Central memory CD4-positive, alpha-beta T cell (primary cell): Measurements from ENCODE around the gene DNAL4.
"Not testable (repeated sequence)": the region's sequence is repeated elsewhere in the genome, so short reads cannot be mapped to it uniquely, and the experiment has no call there.

ENCODE experiments used
- DNase-seq: peaks from one replicate; pipeline ENCODE4 v3.0.0; 2022

Gene DNAL4

DNA sequence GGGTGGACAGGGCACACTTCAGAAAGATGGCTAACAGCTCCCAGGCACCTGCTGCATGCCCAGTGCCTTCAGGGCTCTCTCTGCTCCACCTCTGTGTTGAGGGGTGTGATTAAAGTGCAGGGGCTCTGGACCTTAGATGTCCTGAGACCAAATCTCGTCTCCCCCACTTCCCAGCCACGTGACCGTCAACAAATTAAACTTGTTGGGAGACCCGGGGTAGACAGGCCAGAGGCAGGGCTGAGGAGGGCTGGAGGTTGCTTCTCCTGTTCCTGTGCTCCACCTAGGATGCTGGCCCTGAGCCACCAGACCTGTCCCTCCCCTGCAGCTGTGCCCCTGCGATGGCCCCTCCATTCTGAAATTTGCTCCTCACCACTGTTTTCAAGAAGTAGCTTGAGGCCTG, 32.9 kb upstream of the DNAL4 start:
- no peak for DNase-seq

DNA sequence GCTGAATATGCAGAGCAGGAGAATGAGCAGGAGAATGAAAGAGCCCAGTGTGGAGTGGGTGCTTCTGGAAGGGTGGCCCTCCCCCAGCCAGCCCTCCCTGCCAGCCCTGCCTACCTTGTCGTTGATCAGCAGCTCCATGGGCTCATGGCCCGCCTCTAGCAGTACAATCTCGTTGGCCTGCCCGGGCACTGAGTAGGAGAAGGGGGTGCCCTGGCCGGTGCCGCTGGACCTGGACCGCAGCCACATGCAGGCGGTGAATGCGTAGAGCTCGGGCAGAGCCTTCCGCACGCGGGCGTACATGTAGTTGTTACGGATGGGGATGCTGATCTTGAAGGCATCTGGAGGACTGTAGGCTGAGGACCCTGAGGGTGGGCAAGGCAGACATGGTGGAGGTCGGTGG, 32.4 kb upstream of the DNAL4 start:
- no peak for DNase-seq

DNA sequence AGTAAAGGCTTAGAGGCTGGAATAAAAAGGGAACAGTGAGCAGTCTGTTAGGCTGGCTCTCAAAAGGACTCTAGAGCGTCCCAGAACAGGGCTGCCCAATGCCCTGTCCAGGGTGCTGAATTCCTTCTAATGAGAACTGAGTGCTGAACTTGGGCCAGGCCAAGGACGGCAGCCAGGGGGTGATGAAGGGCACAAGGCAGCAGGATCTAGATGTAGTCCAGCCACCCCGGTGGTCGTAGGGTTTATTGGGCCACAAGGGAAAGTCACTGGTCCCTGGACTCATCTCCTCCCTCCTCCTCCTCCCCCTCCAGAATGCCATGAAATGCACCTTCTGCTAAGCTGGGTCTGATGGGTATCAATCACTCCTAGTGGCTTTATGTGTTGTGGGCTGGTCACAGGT, 30.6 kb upstream of the DNAL4 start:
- DNase-seq = peak; percentile 28

DNA sequence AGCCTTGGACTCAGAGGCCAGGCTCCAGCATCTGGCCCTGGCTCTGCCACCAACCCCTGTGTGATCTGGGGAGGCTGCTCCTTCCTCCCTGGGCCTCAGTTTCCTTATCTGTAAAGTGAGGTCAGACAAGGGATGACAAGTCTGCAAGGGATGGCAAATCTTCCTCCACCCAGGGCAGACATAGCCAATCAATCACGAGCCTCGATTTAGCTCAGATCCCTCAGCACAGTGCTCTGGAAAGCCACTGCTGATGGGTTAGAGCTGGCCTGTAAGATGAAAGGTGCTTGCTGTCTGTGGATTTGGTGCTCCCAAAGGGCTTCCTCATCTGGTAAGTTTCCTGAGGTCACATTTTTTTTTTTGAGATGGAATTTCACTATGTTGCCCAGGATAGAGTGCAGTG, 29.7 kb upstream of the DNAL4 start:
- no peak for DNase-seq

DNA sequence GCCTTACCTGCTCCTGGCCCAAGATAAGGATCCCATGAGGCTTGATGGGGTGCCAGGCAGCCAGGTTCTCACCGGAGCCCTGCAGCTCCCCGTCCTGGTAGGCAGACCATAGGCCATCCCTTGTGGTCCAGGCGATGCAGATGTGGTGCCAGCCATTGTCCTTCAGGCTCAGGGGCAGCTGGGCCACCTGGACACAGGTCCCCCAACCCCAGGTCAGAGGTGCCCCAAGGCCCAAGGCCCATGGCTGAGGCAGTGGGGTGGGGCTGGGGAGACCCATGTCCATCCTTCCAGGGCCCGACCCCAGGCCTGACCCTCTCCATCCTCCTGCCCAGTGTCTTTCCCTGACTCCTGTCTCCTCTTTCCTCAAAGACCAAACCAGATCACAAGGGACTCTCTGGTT, 29.1 kb upstream of the DNAL4 start:
- no peak for DNase-seq

DNA sequence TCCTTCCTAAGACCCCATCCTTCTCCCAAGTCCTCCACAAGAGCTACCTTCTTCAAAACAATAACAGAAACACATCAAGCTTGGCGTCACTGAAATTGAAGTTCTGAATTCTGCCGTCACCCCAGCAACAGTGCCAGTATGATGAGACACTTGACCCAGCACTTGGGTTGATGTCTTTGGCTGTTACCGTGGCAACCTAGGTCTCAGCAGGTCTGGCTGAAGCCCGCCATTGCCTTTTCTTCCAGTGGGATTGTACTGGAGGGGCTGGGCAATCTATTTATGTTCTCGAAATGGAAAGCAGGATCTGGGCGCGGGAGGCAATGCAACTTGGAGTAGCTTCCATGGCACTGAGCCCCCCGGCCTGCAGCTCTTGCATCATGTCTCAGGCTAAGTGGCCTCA, 26.1 kb upstream of the DNAL4 start:
- DNase-seq = no peak

DNA sequence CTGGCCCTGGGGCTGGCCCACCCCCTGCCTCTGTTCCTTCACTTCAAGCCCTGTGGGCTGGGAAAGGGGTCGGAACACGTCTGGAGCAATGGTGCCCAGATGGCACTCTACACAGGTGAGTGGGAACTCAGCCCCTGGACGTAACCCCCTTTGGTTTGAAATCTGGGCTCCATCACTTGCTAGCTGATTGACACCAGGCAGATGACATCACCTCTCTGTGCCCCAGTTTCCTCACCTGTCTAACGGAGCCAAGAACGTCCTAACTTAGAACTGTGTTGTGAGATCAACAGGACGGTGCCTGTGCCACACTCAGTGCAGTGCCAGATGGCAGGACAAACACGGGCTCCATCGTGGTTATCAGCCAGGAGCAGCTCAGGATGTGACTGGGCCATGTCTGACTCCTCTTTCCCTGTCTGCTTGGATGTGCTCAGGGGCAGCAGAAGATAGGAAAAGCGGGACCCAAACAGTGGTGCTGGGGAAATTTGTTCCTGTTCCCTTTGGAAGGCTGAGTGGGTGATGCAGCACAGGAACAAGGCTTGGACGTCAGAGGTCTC, 25.5 kb upstream of the DNAL4 start:
- no peak for DNase-seq

DNA sequence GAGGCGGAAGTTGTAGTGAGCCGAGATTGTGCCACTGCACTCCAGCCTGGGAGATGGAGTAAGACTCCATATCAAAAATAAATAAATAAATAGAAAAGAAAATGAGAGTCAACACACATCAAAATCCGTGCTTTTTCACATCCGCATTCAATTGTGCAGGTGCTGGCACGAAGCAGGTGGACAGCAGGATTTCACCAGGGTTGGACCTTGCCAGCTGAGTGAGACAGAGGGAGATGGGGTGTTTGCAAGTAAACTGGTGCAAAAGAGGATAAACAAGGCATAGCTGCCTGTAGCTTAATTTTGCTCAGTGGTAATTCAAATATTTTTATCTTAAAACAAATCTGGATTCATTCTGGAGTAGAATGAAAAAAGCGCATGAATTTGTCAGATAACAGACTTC, 23.3 kb upstream of the DNAL4 start:
- DNase-seq = no peak

DNA sequence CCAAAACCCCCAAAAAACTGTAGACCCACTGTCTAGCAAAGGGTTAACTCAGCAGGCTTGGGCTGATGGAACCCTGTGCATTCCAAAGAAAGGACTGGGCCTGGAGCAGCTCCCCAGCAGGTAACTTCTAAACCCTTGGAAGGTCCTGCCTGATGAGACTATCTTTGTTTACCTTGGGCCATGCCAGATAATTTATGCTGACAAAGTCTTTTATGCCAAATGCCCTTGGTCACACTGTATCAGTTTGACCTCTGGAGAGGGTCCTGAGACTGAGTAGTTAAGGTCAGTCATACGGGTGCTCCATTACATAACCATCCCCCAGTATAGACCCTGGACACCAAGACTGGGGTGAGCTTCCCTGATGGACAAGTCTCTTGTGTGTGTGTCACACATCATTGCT, 21.9 kb upstream of the DNAL4 start:
- DNase-seq = no peak

DNA sequence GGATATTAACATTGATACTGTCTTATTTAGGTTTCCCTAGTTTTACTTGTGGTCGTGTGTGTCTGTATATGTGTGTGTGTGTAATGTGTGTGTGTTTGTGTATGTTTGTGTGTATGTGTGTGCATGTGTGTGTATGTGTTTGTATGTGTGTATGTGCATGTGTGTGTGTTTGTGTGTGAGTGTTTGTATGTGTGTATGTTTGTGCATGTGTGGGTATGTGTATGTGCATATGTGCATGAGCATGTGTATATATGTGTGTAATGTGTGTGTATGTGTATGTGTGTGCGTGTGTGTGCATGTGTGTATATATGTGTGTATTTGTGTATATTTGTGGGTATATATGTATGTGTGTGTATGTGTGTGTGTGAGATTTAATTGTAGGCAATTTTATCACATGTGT, 17.3 kb upstream of the DNAL4 start:
- no peak for DNase-seq

DNA sequence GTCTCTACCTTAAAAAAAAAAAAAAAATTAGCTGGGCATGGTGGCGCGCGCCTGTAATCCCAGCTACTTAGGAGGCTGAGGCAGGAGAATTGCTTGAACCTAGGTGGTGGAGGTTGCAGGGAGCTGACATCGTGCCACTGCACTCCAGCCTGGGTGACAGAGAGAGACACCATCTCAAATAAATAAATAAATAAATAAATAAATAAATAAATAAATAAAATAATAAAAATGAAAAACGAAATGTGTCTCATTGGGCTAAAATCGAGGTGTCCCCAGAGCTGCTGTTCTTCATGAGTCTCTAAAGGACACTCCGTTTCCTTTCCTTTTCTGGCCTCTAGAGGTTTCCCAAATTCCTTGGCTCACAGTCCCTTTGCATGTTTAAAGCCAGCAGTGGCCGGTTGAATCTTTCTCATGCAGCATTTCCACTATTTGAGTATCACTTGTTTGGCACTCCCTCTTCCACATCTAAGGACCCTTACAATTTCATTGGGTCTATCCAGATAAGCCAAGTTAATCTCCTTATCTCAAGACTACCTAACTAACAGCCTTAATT, 11.2 kb upstream of the DNAL4 start:
- DNase-seq = not testable (repeated sequence)

DNA sequence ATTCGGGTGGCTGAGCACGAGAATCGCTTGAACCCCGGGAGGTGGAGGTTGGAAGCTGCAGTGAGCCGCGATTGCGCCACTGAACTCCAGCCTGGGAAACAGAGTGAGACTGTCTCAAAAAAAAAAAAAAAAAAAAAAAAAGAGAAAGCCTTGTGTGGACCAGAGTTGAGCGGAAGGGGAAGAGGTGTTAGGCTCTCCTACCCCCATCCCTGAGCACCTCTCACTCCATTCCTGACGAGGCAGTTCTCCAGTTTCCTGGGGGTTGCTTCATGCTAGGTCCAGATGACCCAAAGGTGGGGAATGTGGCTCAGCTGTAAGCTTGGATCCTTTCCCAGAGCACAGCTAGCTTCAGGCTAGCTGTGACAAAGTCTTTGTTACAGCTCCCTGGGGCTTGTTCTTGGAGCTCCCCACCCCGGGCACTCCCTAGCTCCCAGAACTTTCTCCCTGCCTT, 8.8 kb upstream of the DNAL4 start:
- no peak for DNase-seq

DNA sequence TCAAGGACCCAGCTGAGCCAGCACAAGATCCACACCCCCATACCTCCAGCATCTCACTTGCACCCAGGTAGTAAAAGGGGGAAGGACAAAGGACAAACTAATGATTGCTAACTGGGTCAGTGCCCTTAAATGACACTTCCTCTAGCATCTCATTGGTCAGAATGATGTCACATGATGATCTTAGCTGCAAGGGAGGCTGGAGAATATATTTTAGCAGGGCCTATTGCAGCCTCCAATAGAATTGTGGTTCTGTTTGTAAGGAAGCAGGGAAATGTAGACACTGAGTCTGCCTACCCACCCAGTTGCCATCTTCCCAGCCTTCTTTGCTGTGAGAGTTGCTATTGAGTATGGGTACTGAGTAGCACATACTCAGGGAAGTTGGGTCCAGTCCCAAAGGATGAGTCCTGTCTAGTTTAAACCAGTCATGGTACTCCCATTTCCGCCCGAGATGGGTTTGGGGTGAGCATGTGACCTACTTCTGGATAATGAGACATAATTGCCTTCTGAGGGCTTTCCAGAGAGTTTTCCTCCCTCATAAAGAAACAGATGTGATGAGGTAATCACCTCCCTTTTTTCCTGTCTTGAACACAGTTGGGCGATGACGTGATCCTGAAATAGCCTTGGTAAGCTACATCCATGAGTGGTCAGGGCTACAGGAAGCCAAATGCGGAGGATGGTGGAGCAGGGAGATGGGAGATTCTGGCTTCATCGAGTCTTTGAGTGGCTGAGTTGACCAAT, 5.5 kb upstream of the DNAL4 start:
- no peak for DNase-seq

DNA sequence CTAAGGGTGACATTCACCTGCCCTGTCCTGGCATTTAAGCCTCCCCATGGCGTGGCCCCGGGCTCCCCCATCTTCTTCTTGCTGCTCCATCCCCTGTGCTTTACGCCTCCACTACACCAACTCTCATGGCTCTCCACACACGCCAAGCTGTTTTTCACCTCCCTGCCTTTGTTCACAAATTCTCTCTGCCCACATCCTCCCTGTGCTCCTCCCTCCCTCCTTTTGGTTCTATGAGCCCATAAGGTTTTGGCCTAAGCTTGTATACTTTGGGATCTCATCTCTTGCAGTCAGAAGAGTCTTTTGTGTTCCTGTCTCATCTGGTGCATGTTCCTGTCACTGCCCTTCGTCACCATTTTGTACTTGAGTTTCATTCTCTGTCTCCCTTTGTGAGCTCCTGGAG, 4.6 kb upstream of the DNAL4 start:
- DNase-seq = no peak

DNA sequence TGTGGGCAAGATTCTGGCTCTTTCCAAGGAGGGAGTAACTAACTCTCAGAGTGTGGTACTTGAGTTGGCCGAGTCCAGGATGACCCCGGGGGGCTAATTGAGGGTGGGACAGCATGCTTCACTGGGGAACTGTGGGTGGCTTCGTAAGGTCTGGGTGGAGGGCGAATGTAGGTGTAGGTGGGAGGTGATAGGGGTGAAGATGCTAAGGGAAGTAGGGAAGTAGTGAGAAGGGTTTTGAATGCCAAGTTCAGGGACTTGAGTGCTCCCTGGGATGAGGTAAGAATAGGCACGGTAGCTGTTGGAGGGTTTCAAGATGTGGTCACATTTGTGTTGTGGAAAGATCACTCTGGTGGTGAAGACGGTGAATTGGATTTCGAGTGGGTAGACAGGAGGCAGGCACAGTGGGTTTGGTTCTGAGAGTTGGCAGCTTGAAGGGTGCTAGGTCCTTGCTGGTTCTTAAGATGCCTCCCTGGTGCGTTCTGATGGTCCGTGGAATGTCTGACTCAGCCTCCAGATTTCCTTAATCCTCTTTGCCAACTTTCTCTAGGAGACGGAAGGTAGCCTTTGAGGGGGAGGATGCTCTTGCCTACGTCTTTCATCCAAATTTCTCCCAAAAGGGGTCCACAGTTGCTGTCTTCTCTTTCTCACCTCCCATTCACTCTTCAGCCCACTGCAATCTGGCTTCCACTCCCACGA, 2.5 kb upstream of the DNAL4 start:
- no peak for DNase-seq

DNA sequence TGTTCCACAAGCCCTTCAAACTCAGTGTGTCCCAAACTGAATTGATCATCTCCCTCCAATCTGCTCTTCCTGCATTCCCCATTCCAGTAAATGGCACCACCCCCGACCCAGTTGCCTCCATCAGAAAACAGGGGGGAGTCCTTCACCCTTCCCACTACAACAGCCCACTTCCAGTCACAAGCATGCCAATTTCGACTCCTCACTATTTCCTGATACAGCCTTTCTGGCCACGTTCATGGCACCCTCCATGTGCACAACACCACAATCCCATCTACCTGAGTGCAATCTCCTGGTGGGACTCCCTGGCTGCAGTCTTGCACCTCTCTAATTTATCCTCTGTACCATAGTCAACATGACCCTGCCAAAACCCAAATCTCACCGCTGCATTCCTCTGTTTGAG, 1.6 kb upstream of the DNAL4 start:
- no peak for DNase-seq

DNA sequence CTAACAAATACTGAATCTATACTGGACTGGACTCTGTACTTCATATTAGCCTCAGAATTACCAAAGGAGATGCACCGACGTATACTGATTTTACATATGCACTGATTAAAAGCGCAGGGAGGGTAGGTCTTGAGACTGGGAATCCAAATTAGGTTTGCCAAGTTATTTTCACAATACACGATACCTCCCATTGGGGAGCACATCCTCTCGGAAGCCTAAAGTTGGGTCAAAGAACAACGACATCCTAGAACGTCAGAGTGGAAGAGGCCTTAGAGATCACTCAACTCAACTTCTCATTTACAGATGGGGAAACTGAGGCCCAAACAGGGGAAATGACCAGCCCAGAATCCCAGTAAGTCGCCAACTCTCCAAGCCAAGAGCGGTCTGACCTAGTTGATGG, 626 bp downstream of the DNAL4 start:
- DNase-seq = no peak

DNA sequence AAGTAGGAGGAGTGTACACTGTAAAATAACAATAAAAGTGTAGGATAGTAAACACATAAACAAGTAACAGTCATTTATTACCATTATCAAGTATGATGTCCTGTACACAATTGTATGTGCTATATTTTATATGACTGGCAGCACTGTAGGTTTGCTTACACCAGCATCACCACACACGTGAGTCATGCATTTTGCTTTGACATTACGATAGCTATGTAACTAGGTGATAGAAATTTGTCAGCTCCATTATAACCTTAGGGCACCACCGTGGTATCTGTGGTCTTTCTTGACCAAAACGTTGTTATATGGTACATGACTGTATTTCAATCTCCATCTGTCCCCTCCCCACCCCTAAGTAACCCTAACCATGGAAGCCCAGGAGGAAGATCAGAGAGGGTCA, 1.1 kb downstream of the DNAL4 start:
- no peak for DNase-seq

DNA sequence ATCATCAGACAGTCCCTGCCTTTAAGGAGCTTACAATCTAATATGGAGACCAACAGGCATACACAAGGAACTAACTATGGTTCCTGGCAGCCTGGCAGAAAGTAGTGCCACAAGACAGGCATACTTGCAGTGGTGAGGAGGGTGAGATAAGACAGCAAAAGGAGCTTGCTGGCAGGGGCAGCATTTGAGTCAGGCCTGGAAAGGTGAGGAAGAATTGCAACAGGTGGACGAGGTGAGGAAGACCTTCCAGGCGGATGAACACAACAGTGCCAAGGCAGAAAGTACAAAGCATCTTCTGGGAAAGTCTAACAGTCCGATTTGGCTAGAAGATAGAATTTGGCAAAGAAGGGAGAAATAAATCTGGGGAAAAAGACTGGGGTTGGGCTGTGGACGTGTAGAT, 4.3 kb downstream of the DNAL4 start:
- DNase-seq = no peak

DNA sequence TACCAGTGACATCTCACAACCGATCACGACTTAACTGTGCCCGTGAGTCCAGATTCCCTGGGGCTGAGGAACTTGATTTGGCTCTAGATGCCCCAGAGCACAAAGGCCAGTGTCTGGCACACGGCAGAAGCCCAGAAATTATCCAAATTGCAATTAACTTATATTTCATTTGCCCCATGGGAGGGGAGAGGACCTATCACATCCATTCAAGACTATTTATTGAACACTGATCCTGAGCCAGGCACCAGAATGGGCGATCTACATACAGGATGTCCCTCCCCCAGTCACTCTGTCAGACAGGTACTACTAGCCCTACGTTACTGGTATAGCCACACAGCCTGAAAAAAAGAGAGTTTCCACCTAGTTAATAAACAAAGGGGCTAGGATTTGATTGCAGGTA, 5.1 kb downstream of the DNAL4 start:
- no peak for DNase-seq

DNA sequence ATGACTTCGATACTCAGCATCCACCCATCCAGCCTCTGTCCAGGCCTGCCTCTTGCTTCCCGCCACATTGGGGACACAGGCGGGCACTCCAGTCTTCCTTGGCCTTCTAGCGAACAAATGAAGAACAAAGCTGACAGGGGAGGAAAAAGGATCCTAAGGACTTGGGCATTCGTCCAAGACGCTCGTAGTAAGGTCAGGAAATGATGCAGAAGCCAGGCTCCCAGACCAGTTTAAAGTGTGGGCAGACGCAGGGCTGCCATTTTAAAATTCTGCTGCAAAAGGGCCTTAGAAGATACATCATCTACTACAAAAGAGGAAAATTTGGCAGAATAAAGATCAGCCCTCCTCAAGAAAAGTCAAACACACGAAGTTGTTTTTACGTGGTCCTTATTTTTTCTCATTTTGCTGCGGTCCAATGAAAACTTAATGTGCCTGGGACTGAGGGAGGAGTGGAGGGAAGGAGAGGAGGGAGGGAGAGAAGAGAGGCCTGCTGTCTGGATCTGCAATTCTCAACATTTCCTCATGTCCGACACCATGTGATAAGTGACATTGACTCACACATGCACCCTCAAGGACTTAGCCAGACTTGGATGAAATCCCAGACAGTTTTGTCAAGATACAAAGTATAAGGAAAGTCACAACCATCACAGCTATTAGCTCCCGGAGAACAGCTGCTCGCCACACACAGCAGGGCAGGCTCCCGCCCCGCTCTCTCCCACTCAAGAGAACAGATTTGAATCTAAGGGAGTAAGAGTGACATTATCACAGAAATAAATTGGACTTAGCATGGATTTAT, 5.7 kb downstream of the DNAL4 start:
- no peak for DNase-seq

DNA sequence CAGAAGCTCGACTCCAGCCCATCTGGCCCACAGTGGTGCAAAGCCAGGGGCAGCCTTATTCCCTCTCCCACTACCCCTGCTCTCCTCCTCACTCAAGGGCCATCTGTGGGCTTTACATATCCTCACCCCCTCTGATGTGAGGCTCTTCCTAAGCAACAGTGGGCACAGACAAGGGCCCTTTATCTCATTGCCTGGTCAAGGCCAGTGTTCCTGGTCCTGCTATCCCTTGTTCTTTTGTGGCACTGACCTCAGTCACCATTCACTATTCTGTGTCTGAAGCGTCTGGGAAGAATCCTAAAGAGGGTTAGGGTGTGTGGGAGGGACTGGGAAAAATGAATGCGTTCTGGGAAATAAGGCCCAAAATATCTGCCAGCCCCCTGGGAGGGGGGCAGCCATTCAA, 7.3 kb downstream of the DNAL4 start:
- no peak for DNase-seq

DNA sequence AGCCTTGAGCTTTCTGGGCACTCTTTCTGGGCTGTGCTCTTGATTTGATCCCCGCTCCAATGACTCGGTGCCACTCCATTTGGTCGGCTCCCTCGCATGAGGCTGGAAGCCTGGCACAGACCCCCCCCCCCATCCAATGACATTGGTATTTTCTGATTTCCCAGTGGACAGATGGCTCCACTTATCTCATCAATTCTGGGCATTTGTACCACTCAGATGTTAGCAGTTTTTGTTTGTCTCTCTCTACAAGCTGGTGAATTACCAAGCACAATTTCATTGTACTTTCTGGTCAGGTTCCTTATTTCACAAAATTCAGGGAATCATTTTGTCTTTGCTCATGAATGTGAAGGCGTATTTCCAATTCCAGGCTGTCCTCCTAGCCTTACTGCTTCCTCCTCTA, 9.1 kb downstream of the DNAL4 start:
- no peak for DNase-seq
